GM19193 (cell line): Measurements from ENCODE around the gene DGKG.

Experiments used
- POLR2A ChIP-seq: IDR thresholded peaks from 4 replicates; pipeline ENCODE4 v1.6.1; 2011; ENCODE audit not compliant: insufficient read depth, insufficient read length; ENCODE audit errors: extremely low read depth

DGKG gene

GRCh38 chr3:186138272-186138981 lies 223.6 kb downstream of the DGKG start:
- TF ChIP-seq POLR2A, result no peak

- no peak for TF ChIP-seq POLR2A
Observed at GRCh38 chr3:186137051-186137685, 224.9 kb downstream of the DGKG start.

- TF ChIP-seq POLR2A, result no peak
Observed at GRCh38 chr3:186133980-186134379, 228.1 kb downstream of the DGKG start.

- TF ChIP-seq POLR2A, result no peak
Observed at GRCh38 chr3:186132487-186132886, 229.5 kb downstream of the DGKG start.

GRCh38 chr3:186129206-186129605 lies 232.8 kb downstream of the DGKG start:
- TF ChIP-seq POLR2A, result no peak

GRCh38 chr3:186128158-186128557 lies 233.9 kb downstream of the DGKG start:
- TF ChIP-seq POLR2A, result no peak

- no peak for TF ChIP-seq POLR2A
Observed at GRCh38 chr3:186127463-186127862, 234.6 kb downstream of the DGKG start.

- no peak for TF ChIP-seq POLR2A
Observed at GRCh38 chr3:186125118-186125517, 236.9 kb downstream of the DGKG start.

- no peak for TF ChIP-seq POLR2A
Observed at GRCh38 chr3:186124592-186124991, 237.4 kb downstream of the DGKG start.

- TF ChIP-seq POLR2A, result no peak
Observed at GRCh38 chr3:186123012-186123411, 239.0 kb downstream of the DGKG start.

- no peak for TF ChIP-seq POLR2A
Observed at GRCh38 chr3:186121968-186122367, 240.1 kb downstream of the DGKG start.

- no peak for TF ChIP-seq POLR2A
Observed at GRCh38 chr3:186121278-186121677, 240.8 kb downstream of the DGKG start.

- no peak for TF ChIP-seq POLR2A
Observed at GRCh38 chr3:186119499-186119898, 242.5 kb downstream of the DGKG start.

GRCh38 chr3:186118692-186119091 lies 243.3 kb downstream of the DGKG start:
- no peak for TF ChIP-seq POLR2A

GRCh38 chr3:186117521-186118134 lies 244.4 kb downstream of the DGKG start:
- TF ChIP-seq POLR2A, result no peak

GRCh38 chr3:186115239-186115996 lies 246.6 kb downstream of the DGKG start:
- TF ChIP-seq POLR2A, result no peak
